WTC11 (cell line): ENCODE measurements around the gene ZNF530. TPM values are rescaled to one million over a fixed set of nuclear protein-coding genes. Genes with fewer than 3 reads are reported as not detected.

ENCODE experiments used
- ATAC-seq: fragments of 200-7000 bp; cut with Tn5 transposase; 2 replicates; pipeline ENCODE4 v1.10.0; 2021; ENCODE audit warnings: mild to moderate bottlenecking, moderate library complexity
- CTCF ChIA-PET: fragments of 300-600 bp; sonication (Branson Sonifier 250); formaldehyde crosslinking; loops from one replicate; lab custom pipeline; 2021; ENCODE audit warnings: antibody characterized with exemption; lab: Charles Lee
- POLR2A ChIA-PET: fragments of 350-600 bp; sonication (Branson Sonifier 250); formaldehyde crosslinking; loops from one replicate; lab custom pipeline; 2021; ENCODE audit warnings: antibody characterized with exemption; lab: Charles Lee
- DNase-seq: peaks from one replicate; pipeline ENCODE4 v3.0.0; 2021; ENCODE audit warnings: low spot score
- H3K27ac Mint-ChIP-seq: 2 replicates; pipeline ENCODE4 v1.8.0; 2021; ENCODE audit warnings: mixed read lengths
- H3K27me3 Mint-ChIP-seq: 2 replicates; pipeline ENCODE4 v1.8.0; 2021; ENCODE audit warnings: low read depth, mild to moderate bottlenecking, moderate library complexity, mixed read lengths
- H3K36me3 Mint-ChIP-seq: 2 replicates; pipeline ENCODE4 v1.8.0; 2021; ENCODE audit warnings: mixed read lengths
- H3K4me1 Mint-ChIP-seq: 2 replicates; pipeline ENCODE4 v1.8.0; 2022; ENCODE audit warnings: mixed read lengths
- H3K4me3 Mint-ChIP-seq: 2 replicates; pipeline ENCODE4 v1.8.0; 2021; ENCODE audit warnings: mild to moderate bottlenecking, moderate library complexity, mixed read lengths
- H3K9me3 Mint-ChIP-seq: 2 replicates; pipeline ENCODE4 v1.8.0; 2021; ENCODE audit warnings: mixed read lengths
- AFF4 ChIP-seq: sonication (generic); formaldehyde crosslinking; IDR thresholded peaks from 2 replicates; pipeline ENCODE4 v1.8.1; 2023; ENCODE audit warnings: mild to moderate bottlenecking, missing genetic modification reagents, borderline replicate concordance
- ATF1 ChIP-seq: sonication (generic); formaldehyde crosslinking; IDR thresholded peaks from 2 replicates; pipeline ENCODE4 v1.8.1; 2023; ENCODE audit warnings: mild to moderate bottlenecking, moderate library complexity, missing genetic modification reagents
- CREB1 ChIP-seq: sonication (generic); formaldehyde crosslinking; IDR thresholded peaks from 2 replicates; pipeline ENCODE4 v1.8.0; 2023; ENCODE audit warnings: mild to moderate bottlenecking, missing genetic modification reagents
- E2F5 ChIP-seq: sonication (generic); formaldehyde crosslinking; IDR thresholded peaks from 2 replicates; pipeline ENCODE4 v1.8.1; 2022; ENCODE audit warnings: mild to moderate bottlenecking, moderate library complexity, missing genetic modification reagents
- ETV6 ChIP-seq: sonication (generic); formaldehyde crosslinking; IDR thresholded peaks from 2 replicates; pipeline ENCODE4 v1.8.1; 2022; ENCODE audit warnings: mild to moderate bottlenecking, missing genetic modification reagents
- GRHL2 ChIP-seq: fragments of 250-450 bp; sonication (Bioruptor Pico); IDR thresholded peaks from 2 replicates; pipeline ENCODE4 v1.8.0; 2022; ENCODE audit warnings: mild to moderate bottlenecking, moderate library complexity; ENCODE audit not compliant: insufficient replicate concordance, severe bottlenecking
- IRF1 ChIP-seq: sonication (generic); formaldehyde crosslinking; IDR thresholded peaks from 2 replicates; pipeline ENCODE4 v1.8.0; 2023; ENCODE audit warnings: missing genetic modification reagents
- IRF2 ChIP-seq: sonication (generic); formaldehyde crosslinking; IDR thresholded peaks from 2 replicates; pipeline ENCODE4 v1.8.0; 2022; ENCODE audit warnings: low read depth, missing genetic modification reagents, borderline replicate concordance
- MAX ChIP-seq: sonication (generic); formaldehyde crosslinking; IDR thresholded peaks from 2 replicates; pipeline ENCODE4 v1.8.0; 2022; ENCODE audit warnings: mild to moderate bottlenecking, missing genetic modification reagents
- MLX ChIP-seq: sonication (generic); formaldehyde crosslinking; IDR thresholded peaks from 2 replicates; pipeline ENCODE4 v1.8.1; 2023; ENCODE audit warnings: mild to moderate bottlenecking, missing genetic modification reagents, moderate library complexity
- MXD4 ChIP-seq: fragments of 250-450 bp; sonication (Bioruptor Pico); IDR thresholded peaks from 2 replicates; pipeline ENCODE4 v1.8.0; 2021; ENCODE audit warnings: mild to moderate bottlenecking, moderate library complexity, borderline replicate concordance
- SMAD4 ChIP-seq: sonication (generic); formaldehyde crosslinking; IDR thresholded peaks from 2 replicates; pipeline ENCODE4 v1.8.0; 2022; ENCODE audit warnings: mild to moderate bottlenecking, missing genetic modification reagents
- SP1 ChIP-seq: sonication (generic); formaldehyde crosslinking; conservative IDR thresholded peaks from 2 replicates; pipeline ENCODE4 v1.8.1; 2022; ENCODE audit warnings: missing genetic modification reagents
- ZNF232 ChIP-seq: sonication (generic); formaldehyde crosslinking; IDR thresholded peaks from 2 replicates; pipeline ENCODE4 v1.8.0; 2022; ENCODE audit warnings: mild to moderate bottlenecking, missing genetic modification reagents
- ZNF281 ChIP-seq: sonication (generic); formaldehyde crosslinking; IDR thresholded peaks from 2 replicates; pipeline ENCODE4 v1.8.0; 2023; ENCODE audit warnings: mild to moderate bottlenecking, missing genetic modification reagents
- ZNF317 ChIP-seq: sonication (generic); formaldehyde crosslinking; IDR thresholded peaks from 2 replicates; pipeline ENCODE4 v1.8.1; 2023; ENCODE audit warnings: low read depth, mild to moderate bottlenecking, moderate library complexity, missing genetic modification reagents, borderline replicate concordance
- ZNF396 ChIP-seq: fragments of 250-450 bp; sonication (Bioruptor Pico); IDR thresholded peaks from 2 replicates; pipeline ENCODE4 v1.8.0; 2021; ENCODE audit warnings: mild to moderate bottlenecking, moderate library complexity, borderline replicate concordance
- ZNF512 ChIP-seq: sonication (generic); formaldehyde crosslinking; IDR thresholded peaks from 2 replicates; pipeline ENCODE4 v1.8.1; 2022; ENCODE audit warnings: missing genetic modification reagents, borderline replicate concordance
- ZNF671 ChIP-seq: fragments of 250-450 bp; sonication (Bioruptor Pico); IDR thresholded peaks from 2 replicates; pipeline ENCODE4 v1.8.0; 2021; ENCODE audit warnings: mild to moderate bottlenecking
- ZSCAN18 ChIP-seq: fragments of 250-450 bp; sonication (Bioruptor Pico); IDR thresholded peaks from 2 replicates; pipeline ENCODE4 v2.1.2; 2022; ENCODE audit warnings: mild to moderate bottlenecking, moderate library complexity
- total RNA-seq: library from RNA; stranded (reverse); gene quantifications from 3 replicates; pipeline ENCODE4 v1.2.3, GENCODE V29; 2021

The ZNF530 gene
- total RNA-seq, 1 experiment from 2014 or later: 11.2 TPM

GRCh38 chr19:57559404-57560025 lies 40.2 kb upstream of the ZNF530 start, which contains the start of gene ZNF550 (continued):
- TF ChIP-seq ZNF512 (CRISPR knock-in tag) (no peak), MLX (CRISPR knock-in tag) (no peak), ZSCAN18 (CRISPR knock-in tag) (no peak), IRF2 (CRISPR knock-in tag) (no peak), ZNF671 (CRISPR knock-in tag) (no peak), E2F5 (CRISPR knock-in tag) (no peak), ATF1 (CRISPR knock-in tag) (no peak), ZNF396 (no peak), SMAD4 (CRISPR knock-in tag) (no peak), CREB1 (no peak), MAX (CRISPR knock-in tag) (peak; percentile 69; the same call in 1 of the 2 replicates)

- POLR2A ChIA-PET: no interaction called here
- ATAC-seq: no peak
- H3K4me1 Mint-ChIP-seq: peaks cover 11% of the 10 kb centered on the region
- H3K9me3 Mint-ChIP-seq: peaks cover 52% of the 10 kb centered on the region
- CTCF ChIA-PET: no interaction called here
- H3K4me3 Mint-ChIP-seq: peak overlapping the region; percentile 97
- no peak for DNase-seq
- H3K27ac Mint-ChIP-seq: no peak overlapping the region; the same call in 1 of the 2 replicates
- H3K27me3 Mint-ChIP-seq: peaks cover 40% of the 10 kb centered on the region
- H3K36me3 Mint-ChIP-seq: peaks cover 42% of the 10 kb centered on the region
- TF ChIP-seq GRHL2 (CRISPR knock-in tag): no peak
- TF ChIP-seq ETV6 (CRISPR knock-in tag): no peak
- TF ChIP-seq ZNF317: no peak
- no peak for TF ChIP-seq MLX (CRISPR knock-in tag)
- no peak for TF ChIP-seq ZNF281 (CRISPR knock-in tag)
- no peak for TF ChIP-seq IRF1 (CRISPR knock-in tag)
- TF ChIP-seq AFF4 (CRISPR knock-in tag): no peak
- no peak for TF ChIP-seq ZNF232 (CRISPR knock-in tag)
- no peak for TF ChIP-seq ZSCAN18 (CRISPR knock-in tag)
- no peak for TF ChIP-seq SP1 (CRISPR knock-in tag)
- no peak for TF ChIP-seq MXD4 (CRISPR knock-in tag)
Measured at GRCh38 chr19:57560049-57560491, 39.6 kb upstream of the ZNF530 start.
